ENCODE measurements around the gene HESX1. TPM values are rescaled to one million over a fixed set of nuclear protein-coding genes. Genes with fewer than 3 reads are reported as not detected.

Gene HESX1
- total and polyA plus RNA-seq, 2 experiments from 2014 or later: 21.1 to 56.7 TPM

- Histone ChIP-seq H3K36me3 (ENCODE audit: insufficient read depth) (no peaks in the 10 kb centered on the region), H4K20me1 (replicated peaks; ENCODE audit: insufficient read depth) (no peaks in the 10 kb centered on the region), H3F3A (replicated peaks; ENCODE audit: low read depth) (peaks cover 14% of the 10 kb centered on the region; the same call in 1 of the 2 replicates), H3K4me1 (ENCODE audit: insufficient read depth) (peaks cover 79% of the 10 kb centered on the region), H2AFZ (no peak overlapping the region), H3K4me2 (peak overlapping the region; percentile 65), H3K27ac (ENCODE audit: low read depth) (peak overlapping the region; percentile 95), H3K4me3 (peak overlapping the region; percentile 40; the same call in 1 of the 2 replicates), H3K27me3 (ENCODE audit: insufficient read depth) (peaks cover 9% of the 10 kb centered on the region; the same call in 1 of the 2 replicates), H3K9me2 (ENCODE audit: insufficient read depth) (no peaks in the 10 kb centered on the region), H3K79me2 (replicated peaks; ENCODE audit: insufficient read depth) (peaks cover 54% of the 10 kb centered on the region)
- H3K4me1 Mint-ChIP-seq: peaks cover 80% of the 10 kb centered on the region
- H3K27me3 Mint-ChIP-seq (ENCODE audit: insufficient read depth, low read depth, poor library complexity): peaks cover 23% of the 10 kb centered on the region
- H3K27ac Mint-ChIP-seq: no peak overlapping the region
- peaks cover 14% of the 10 kb centered on the region; the same call in 2 of the 3 replicates for H3K36me3 Mint-ChIP-seq (ENCODE audit: low read depth)
- DNase-seq (ENCODE audit: low spot score): no peak
- 0 out of 2 replicates have a peak, but pooled peaks have one; percentile 10 for TF ChIP-seq POLR2AphosphoS5 (IDR thresholded peaks at IDR 0.05; ENCODE audit: low read depth)
- no peak for TF ChIP-seq CTCF (conservative IDR thresholded peaks at IDR 0.05; ENCODE audit: low read depth in 2 of 2)
- no peak for ATAC-seq
- H3K4me3 Mint-ChIP-seq: no peak overlapping the region; the same call in 2 of the 3 replicates
- H3K9me3 Mint-ChIP-seq: peaks cover 4% of the 10 kb centered on the region; the same call in 2 of the 3 replicates
These were observed 37.9 kb downstream of the HESX1 start for GRCh38 chr3:57161915-57162314.

GRCh38 chr3:57160765-57161538 lies 38.8 kb downstream of the HESX1 start:
- ATAC-seq: peak; percentile 2
- peaks cover 78% of the 10 kb centered on the region for H3K4me1 ChIP-seq (ENCODE audit: insufficient read depth)
- H3K27ac ChIP-seq (ENCODE audit: low read depth): peak overlapping the region; percentile 95
- H3K4me3 ChIP-seq: peak overlapping the region; percentile 40
- no peak for DNase-seq (ENCODE audit: low spot score)
- no peak overlapping the region for H2AFZ ChIP-seq
- Mint-ChIP-seq H3K9me3 (peaks cover 4% of the 10 kb centered on the region; the same call in 2 of the 3 replicates), H3K4me3 (peak overlapping the region; percentile 60), H3K27me3 (ENCODE audit: insufficient read depth, low read depth, poor library complexity) (peaks cover 18% of the 10 kb centered on the region), H3K36me3 (ENCODE audit: low read depth) (peaks cover 14% of the 10 kb centered on the region; the same call in 2 of the 3 replicates), H3K4me1 (peaks cover 78% of the 10 kb centered on the region), H3K27ac (peak overlapping the region; percentile 92)
- H3K4me2 ChIP-seq: peak overlapping the region; percentile 65
- no peaks in the 10 kb centered on the region for H3K36me3 ChIP-seq (ENCODE audit: insufficient read depth)
- peaks cover 63% of the 10 kb centered on the region for H3K79me2 ChIP-seq (replicated peaks; ENCODE audit: insufficient read depth)
- H4K20me1 ChIP-seq (replicated peaks; ENCODE audit: insufficient read depth): no peaks in the 10 kb centered on the region
- H3K27me3 ChIP-seq (ENCODE audit: insufficient read depth): peaks cover 9% of the 10 kb centered on the region; the same call in 1 of the 2 replicates
- TF ChIP-seq EZH2 (IDR thresholded peaks at IDR 0.05; ENCODE audit: low read depth, unreplicated experiment) (no peak), REST (IDR thresholded peaks at IDR 0.05; ENCODE audit: unreplicated experiment) (no peak), POLR2AphosphoS5 (IDR thresholded peaks at IDR 0.05; ENCODE audit: low read depth) (0 out of 2 replicates have a peak, but pooled peaks have one; percentile 2), ZNF114 (CRISPR knock-in tag; IDR thresholded peaks at IDR 0.05) (no peak)
- no peaks in the 10 kb centered on the region for H3K9me2 ChIP-seq (ENCODE audit: insufficient read depth)
- H3F3A ChIP-seq (replicated peaks; ENCODE audit: low read depth): peaks cover 11% of the 10 kb centered on the region; the same call in 1 of the 2 replicates

All from GM23338 (cell line).